ENCODE measurements around the gene PDE8A.

GRCh38 chr15:84953726-84954125 is 27.9 kb upstream of the PDE8A start:
- TF ChIP-seq CTCF (conservative IDR thresholded peaks at IDR 0.05 in 1 of 2, IDR thresholded peaks at IDR 0.05 in 1 of 2; ENCODE audit: extremely low read depth in 1 of 2, insufficient read depth in 1 of 2, low read depth in 1 of 2, low read length in 2 of 2) (no peak), EZH2 (IDR thresholded peaks at IDR 0.05; ENCODE audit: borderline replicate concordance, low read length) (no peak)
